Neural progenitor cell (in vitro differentiated cells): Measurements from ENCODE around the gene KCNC3. TPM values are rescaled to one million over a fixed set of nuclear protein-coding genes. Genes with fewer than 3 reads are reported as not detected.

Experiments used
- DNase-seq: peaks from one replicate; pipeline ENCODE4 v3.0.0-alpha.2; 2016; ENCODE audit warnings: low spot score
- H2AFZ ChIP-seq: fragments of 200-600 bp; sonication (generic); replicated peaks from 2 replicates; pipeline ENCODE4 v1.6.1; 2016; ENCODE audit warnings: antibody characterized with exemption
- H3F3A ChIP-seq: fragments of 200-600 bp; sonication (generic); 2 replicates; pipeline ENCODE4 v1.6.1; 2016; ENCODE audit warnings: antibody characterized with exemption, low read depth
- H3K27ac ChIP-seq: fragments of 200-600 bp; sonication (generic); 2 replicates; pipeline ENCODE4 v1.5.1; 2016; ENCODE audit warnings: mild to moderate bottlenecking
- H3K27me3 ChIP-seq: fragments of 200-600 bp; sonication (generic); 2 replicates; pipeline ENCODE4 v1.6.1; 2016; ENCODE audit warnings: mild to moderate bottlenecking, moderate library complexity
- H3K36me3 ChIP-seq: fragments of 200-600 bp; sonication (generic); 2 replicates; pipeline ENCODE4 v1.5.1; 2016
- H3K4me1 ChIP-seq: fragments of 200-600 bp; sonication (generic); 2 replicates; pipeline ENCODE4 v1.6.1; 2016; ENCODE audit warnings: mixed run types
- H3K4me2 ChIP-seq: fragments of 200-600 bp; sonication (generic); 2 replicates; pipeline ENCODE4 v1.6.1; 2016
- H3K4me3 ChIP-seq: fragments of 200-600 bp; sonication (generic); 2 replicates; pipeline ENCODE4 v1.5.1; 2016
- H3K79me2 ChIP-seq: fragments of 200-600 bp; sonication (generic); 2 replicates; pipeline ENCODE4 v1.6.1; 2016; ENCODE audit warnings: low read depth
- H3K9ac ChIP-seq: fragments of 200-600 bp; sonication (generic); 2 replicates; pipeline ENCODE4 v1.6.1; 2016
- H3K9me3 ChIP-seq: fragments of 200-600 bp; sonication (generic); 2 replicates; pipeline ENCODE4 v1.5.1; 2016; ENCODE audit warnings: low read depth
- H4K20me1 ChIP-seq: fragments of 200-600 bp; sonication (generic); 2 replicates; pipeline ENCODE4 v1.6.1; 2016; ENCODE audit warnings: low read depth
- H3K27ac Mint-ChIP-seq: 3 replicates; pipeline ENCODE4 v1.8.0; 2021; ENCODE audit warnings: mixed read lengths
- H3K27me3 Mint-ChIP-seq: 2 replicates; pipeline ENCODE4 v1.8.0; 2022; ENCODE audit warnings: low read depth, mild to moderate bottlenecking, inconsistent platforms, moderate library complexity, mixed read lengths; ENCODE audit not compliant: insufficient read depth
- H3K36me3 Mint-ChIP-seq: 3 replicates; pipeline ENCODE4 v1.8.0; 2021; ENCODE audit warnings: mixed read lengths
- H3K4me1 Mint-ChIP-seq: 3 replicates; pipeline ENCODE4 v1.8.0; 2021; ENCODE audit warnings: mixed read lengths
- H3K4me3 Mint-ChIP-seq: 3 replicates; pipeline ENCODE4 v1.8.0; 2021; ENCODE audit warnings: mild to moderate bottlenecking, moderate library complexity, mixed read lengths
- H3K9me3 Mint-ChIP-seq: 3 replicates; pipeline ENCODE4 v1.8.0; 2020; ENCODE audit warnings: mixed read lengths
- EZH2 ChIP-seq: fragments of 200-600 bp; sonication (generic); IDR thresholded peaks from 2 replicates; pipeline ENCODE4 v1.6.1; 2017; ENCODE audit warnings: antibody characterized with exemption, mild to moderate bottlenecking, moderate library complexity
- EZH2phosphoT487 ChIP-seq: fragments of 200-600 bp; sonication (generic); IDR thresholded peaks from 2 replicates; pipeline ENCODE4 v1.6.1; 2017; ENCODE audit warnings: antibody characterized with exemption
- total RNA-seq: library from RNA; depleted of rRNA; stranded (reverse); fragments of >200 nt; gene quantifications from 2 replicates; pipeline ENCODE4 v1.2.3, GENCODE V29; 2015; ENCODE audit warnings: low replicate concordance
- TF ChIP-seq, protein P1 (sequence below): fragments of 200-600 bp; sonication (generic); IDR thresholded peaks from 2 replicates; pipeline ENCODE4 v1.5.1; 2017; ENCODE audit warnings: antibody characterized with exemption, mild to moderate bottlenecking

KCNC3 gene
- total RNA-seq, 1 donor from 2014 or later = 0.41 TPM

DNA sequence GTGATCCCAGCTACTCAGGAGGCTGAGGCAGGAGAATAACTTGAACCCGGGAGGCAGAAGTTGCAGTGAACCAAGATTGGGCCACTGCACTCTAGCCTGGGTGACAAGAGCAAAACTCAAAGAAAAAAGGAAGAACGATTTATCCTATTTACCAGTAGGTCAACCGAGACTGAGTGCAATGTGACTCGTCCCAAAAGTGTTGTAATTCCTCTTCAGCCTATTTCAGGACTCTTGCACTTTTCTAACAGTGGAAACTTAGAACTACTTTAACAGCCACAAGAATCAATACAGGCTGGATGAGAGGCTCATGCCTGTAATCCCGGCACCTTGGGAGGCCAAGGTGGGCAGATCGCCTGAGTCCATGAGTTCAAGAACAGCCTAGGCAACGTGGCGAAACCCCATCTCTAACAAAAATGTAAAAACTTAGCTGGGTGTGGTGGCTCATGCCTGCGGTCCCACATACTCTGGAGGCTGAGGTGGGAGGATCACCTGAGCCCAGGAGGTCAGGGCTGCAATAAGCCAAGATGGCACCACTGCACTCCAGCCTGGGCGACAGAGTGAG is 42.8 kb upstream of the KCNC3 start:
- Mint-ChIP-seq H3K27me3 (peaks cover 7% of the 10 kb centered on the region), H3K27ac (no peak overlapping the region), H3K9me3 (no peaks in the 10 kb centered on the region), H3K4me3 (no peak overlapping the region), H3K4me1 (peaks cover 17% of the 10 kb centered on the region), H3K36me3 (no peaks in the 10 kb centered on the region)
- Histone ChIP-seq H3K4me2 (no peak overlapping the region), H3K4me3 (no peak overlapping the region), H3K9me3 (no peaks in the 10 kb centered on the region), H3F3A (peaks cover 16% of the 10 kb centered on the region), H4K20me1 (no peaks in the 10 kb centered on the region), H2AFZ (no peak overlapping the region), H3K79me2 (no peaks in the 10 kb centered on the region), H3K9ac (no peak overlapping the region), H3K36me3 (no peaks in the 10 kb centered on the region), H3K4me1 (peaks cover 5% of the 10 kb centered on the region), H3K27me3 (no peaks in the 10 kb centered on the region), H3K27ac (no peak overlapping the region)
- no peak for DNase-seq
- TF ChIP-seq EZH2phosphoT487 (no peak), EZH2 (no peak)
- TF ChIP-seq, protein P1, sequence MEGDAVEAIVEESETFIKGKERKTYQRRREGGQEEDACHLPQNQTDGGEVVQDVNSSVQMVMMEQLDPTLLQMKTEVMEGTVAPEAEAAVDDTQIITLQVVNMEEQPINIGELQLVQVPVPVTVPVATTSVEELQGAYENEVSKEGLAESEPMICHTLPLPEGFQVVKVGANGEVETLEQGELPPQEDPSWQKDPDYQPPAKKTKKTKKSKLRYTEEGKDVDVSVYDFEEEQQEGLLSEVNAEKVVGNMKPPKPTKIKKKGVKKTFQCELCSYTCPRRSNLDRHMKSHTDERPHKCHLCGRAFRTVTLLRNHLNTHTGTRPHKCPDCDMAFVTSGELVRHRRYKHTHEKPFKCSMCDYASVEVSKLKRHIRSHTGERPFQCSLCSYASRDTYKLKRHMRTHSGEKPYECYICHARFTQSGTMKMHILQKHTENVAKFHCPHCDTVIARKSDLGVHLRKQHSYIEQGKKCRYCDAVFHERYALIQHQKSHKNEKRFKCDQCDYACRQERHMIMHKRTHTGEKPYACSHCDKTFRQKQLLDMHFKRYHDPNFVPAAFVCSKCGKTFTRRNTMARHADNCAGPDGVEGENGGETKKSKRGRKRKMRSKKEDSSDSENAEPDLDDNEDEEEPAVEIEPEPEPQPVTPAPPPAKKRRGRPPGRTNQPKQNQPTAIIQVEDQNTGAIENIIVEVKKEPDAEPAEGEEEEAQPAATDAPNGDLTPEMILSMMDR = no peak

- H3K4me3 Mint-ChIP-seq = peak overlapping the region; percentile 90
- no peak for TF ChIP-seq EZH2
- no peak for TF ChIP-seq EZH2phosphoT487
- TF ChIP-seq, protein P1 = peak; percentile 89
These were observed 39.7 kb upstream of the KCNC3 start for GRCh38 chr19:50368649-50369570.

DNA sequence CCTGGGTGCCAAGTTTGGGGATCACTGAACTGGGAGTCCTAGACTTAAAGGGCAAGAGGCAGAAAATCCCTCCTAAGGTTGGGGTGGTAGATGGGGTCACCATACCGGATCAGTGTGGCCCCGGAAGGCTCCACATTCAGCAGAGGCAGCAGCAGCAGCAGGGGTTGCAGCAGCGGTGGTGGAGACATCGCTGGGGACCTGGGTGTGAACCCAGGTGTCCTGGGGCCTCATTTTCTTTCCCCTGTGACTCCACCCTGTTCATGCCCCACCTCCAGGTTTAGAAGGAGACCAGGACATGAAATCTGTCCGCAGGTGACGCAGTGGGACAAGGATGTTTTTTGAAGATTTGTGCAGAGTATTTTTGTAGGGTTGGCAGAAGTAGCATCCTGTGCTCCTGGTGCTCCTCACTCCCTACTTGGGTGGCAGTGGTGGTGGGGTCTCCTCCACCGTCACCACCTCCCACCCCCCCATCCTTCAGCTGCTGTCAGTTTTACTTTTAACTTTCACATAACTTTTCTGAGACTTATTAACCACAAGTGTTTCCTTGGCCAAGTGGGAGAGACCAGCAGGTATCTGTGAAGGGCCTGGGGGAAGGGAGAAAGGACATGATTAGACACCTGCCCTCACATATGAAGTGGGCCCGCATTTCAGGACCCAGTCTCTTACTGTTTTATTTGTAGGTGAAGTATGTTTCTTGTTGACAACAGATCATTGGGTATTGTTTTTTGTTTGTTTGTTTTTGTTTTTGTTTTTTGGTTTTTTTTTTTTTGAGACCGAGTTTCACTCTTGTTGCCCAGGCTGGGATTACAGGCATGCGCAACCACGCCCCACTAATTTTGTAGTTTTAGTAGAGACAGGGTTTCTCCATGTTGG is 36.5 kb upstream of the KCNC3 start, which contains the start of gene NAPSA:
Gene NAPSA (minus strand): TSS at position 206 of the 873 bp plus-strand sequence. CDS start 18 bp downstream, at position 188.
- H3K36me3 ChIP-seq = no peaks in the 10 kb centered on the region
- H3K4me1 Mint-ChIP-seq = peaks cover 22% of the 10 kb centered on the region
- H4K20me1 ChIP-seq = no peaks in the 10 kb centered on the region
- H3K27me3 Mint-ChIP-seq = peaks cover 7% of the 10 kb centered on the region
- DNase-seq = no peak
- no peak within 1 kb of the TSS for H3K27ac Mint-ChIP-seq
- peaks cover 2% of the 10 kb centered on the region for H3K9me3 Mint-ChIP-seq
- no peak within 1 kb of the TSS for H3K4me3 Mint-ChIP-seq
- peaks cover 8% of the 10 kb centered on the region for H3K4me1 ChIP-seq
- no peak within 1 kb of the TSS for H3K4me2 ChIP-seq
- H3K4me3 ChIP-seq = no peak within 1 kb of the TSS
- H3K36me3 Mint-ChIP-seq = no peaks in the 10 kb centered on the region
- H3K9ac ChIP-seq = no peak within 1 kb of the TSS
- peaks cover 4% of the 10 kb centered on the region for H3F3A ChIP-seq
- H3K9me3 ChIP-seq = no peaks in the 10 kb centered on the region
- H3K79me2 ChIP-seq = no peaks in the 10 kb centered on the region
- TF ChIP-seq EZH2phosphoT487 (no peak), EZH2 (no peak)
- TF ChIP-seq, protein P1 = no peak
- H2AFZ ChIP-seq = no peak within 1 kb of the TSS
- H3K27me3 ChIP-seq = no peaks in the 10 kb centered on the region
- no peak within 1 kb of the TSS for H3K27ac ChIP-seq

More at GRCh38 chr19:50368649-50369570, 39.7 kb upstream of the KCNC3 start:
- peak overlapping the region; percentile 52 for H3K4me3 ChIP-seq
- no peaks in the 10 kb centered on the region for H3K9me3 ChIP-seq
- Mint-ChIP-seq H3K9me3 (no peaks in the 10 kb centered on the region), H3K36me3 (no peaks in the 10 kb centered on the region), H3K4me1 (peaks cover 13% of the 10 kb centered on the region), H3K27me3 (peaks cover 4% of the 10 kb centered on the region), H3K27ac (peak overlapping the region; percentile 93)
- H3K4me2 ChIP-seq = peak overlapping the region; percentile 80
- H3K4me1 ChIP-seq = peaks cover 5% of the 10 kb centered on the region
- DNase-seq = peak; percentile 88
- H3K36me3 ChIP-seq = no peaks in the 10 kb centered on the region
- peak overlapping the region; percentile 75 for H2AFZ ChIP-seq
- H3K79me2 ChIP-seq = no peaks in the 10 kb centered on the region
- no peaks in the 10 kb centered on the region for H3K27me3 ChIP-seq
- peak overlapping the region; percentile 23 for H3K9ac ChIP-seq
- peaks cover 4% of the 10 kb centered on the region for H3F3A ChIP-seq
- no peak overlapping the region for H3K27ac ChIP-seq
- no peaks in the 10 kb centered on the region for H4K20me1 ChIP-seq
